GM19372 (cell line): ENCODE measurements around the gene ADCY9.
"Not testable (repeated sequence)": the region's sequence is repeated elsewhere in the genome, so short reads cannot be mapped to it uniquely, and the experiment has no call there.

Experiments
- ATAC-seq: cut with Tn5 transposase; IDR thresholded peaks from one replicate; pipeline ENCODE4 v1.9.1; 2021; ENCODE audit warnings: mild to moderate bottlenecking, low read depth, moderate library complexity; ENCODE audit not compliant: unreplicated experiment

ADCY9 gene

GRCh38 chr16:4042581-4042980, 73.7 kb downstream of the ADCY9 start:
- no peak for ATAC-seq

DNA sequence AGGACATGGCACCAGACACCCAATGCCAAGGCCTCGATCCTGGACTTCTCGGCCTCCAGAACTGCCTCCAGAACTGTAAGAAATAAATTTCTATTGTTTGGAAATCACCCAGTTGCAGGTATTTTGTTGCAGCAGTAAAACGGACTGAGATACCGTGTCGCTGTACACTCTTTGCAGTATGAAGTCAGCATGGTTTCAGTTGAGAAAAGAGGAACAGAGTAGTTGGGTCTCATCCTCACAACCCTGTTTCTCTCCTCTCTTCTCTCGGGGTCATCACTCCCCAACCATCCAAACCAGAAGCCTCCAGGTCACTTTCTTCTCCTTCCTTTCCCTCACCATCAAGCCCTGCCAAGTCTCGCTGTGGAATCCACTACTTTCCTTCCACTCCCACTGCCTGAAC, 77.8 kb downstream of the ADCY9 start:
- ATAC-seq = no peak

DNA sequence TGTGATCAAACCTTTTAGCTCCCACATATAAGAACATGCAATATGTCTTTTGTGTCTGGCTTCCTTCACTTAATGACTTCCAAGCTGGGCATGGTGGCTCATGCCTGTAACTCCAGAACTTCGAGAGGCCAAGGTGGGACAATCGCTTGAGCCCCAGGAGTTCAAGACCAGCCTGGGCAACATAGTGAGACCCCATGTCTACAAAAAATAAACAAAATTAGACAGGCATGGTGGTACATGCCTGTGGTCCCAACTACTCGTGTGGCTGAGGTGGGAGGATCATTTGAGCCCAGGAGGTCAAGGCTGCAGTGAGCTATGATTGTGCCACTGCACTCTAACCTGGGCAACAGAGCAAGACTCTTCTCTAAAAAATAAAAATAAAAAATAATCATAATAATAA, 79.3 kb downstream of the ADCY9 start:
- ATAC-seq = not testable (repeated sequence)

- no peak for ATAC-seq
Measured at GRCh38 chr16:4034963-4035362, 81.3 kb downstream of the ADCY9 start.

GRCh38 chr16:4033951-4034350, 82.3 kb downstream of the ADCY9 start:
- ATAC-seq = no peak

DNA sequence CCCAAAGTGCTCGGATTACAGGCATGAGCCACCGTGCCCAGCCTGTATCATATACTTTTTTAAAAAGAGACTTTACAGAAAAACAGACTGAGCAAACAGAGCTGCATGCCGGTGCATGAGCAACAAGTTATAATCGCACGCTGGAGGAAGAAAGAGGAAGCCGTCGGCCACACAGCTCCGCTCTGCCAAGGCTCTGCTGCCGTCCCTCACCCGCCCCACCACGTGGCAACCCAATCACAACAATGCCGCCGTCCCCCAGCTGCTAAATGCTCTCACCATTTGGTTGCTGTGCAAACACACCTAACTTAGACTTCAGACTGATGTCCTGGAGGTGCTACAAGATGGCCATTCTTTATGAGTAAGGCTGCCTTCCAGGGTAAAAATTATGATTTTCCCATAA, 83.5 kb downstream of the ADCY9 start:
- ATAC-seq = no peak

DNA sequence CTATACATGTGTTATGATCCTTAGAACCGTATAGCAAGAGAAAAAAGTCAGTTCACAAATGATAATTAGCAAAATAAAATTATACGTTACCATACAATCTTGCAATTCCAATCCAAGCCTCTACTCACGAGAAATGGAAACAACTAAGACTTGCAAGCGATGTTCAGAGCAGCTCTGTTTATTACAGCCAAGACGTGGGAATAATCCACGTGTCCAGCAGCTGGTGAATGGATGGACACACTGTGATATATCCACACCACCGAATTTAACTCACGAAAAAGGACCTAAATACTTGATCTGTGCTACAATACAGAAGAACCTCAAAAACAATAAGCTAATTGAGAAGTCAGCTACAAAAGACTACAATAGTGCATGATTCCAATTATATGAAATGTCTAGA, 88.1 kb downstream of the ADCY9 start:
- ATAC-seq = no peak

GRCh38 chr16:4026854-4027253, 89.4 kb downstream of the ADCY9 start:
- ATAC-seq = no peak

- ATAC-seq = no peak
Measured at GRCh38 chr16:4025428-4025827, 90.8 kb downstream of the ADCY9 start.

- no peak for ATAC-seq
Measured at GRCh38 chr16:4021916-4022315, 94.3 kb downstream of the ADCY9 start.

GRCh38 chr16:4021070-4021779, 95.0 kb downstream of the ADCY9 start:
- no peak for ATAC-seq

DNA sequence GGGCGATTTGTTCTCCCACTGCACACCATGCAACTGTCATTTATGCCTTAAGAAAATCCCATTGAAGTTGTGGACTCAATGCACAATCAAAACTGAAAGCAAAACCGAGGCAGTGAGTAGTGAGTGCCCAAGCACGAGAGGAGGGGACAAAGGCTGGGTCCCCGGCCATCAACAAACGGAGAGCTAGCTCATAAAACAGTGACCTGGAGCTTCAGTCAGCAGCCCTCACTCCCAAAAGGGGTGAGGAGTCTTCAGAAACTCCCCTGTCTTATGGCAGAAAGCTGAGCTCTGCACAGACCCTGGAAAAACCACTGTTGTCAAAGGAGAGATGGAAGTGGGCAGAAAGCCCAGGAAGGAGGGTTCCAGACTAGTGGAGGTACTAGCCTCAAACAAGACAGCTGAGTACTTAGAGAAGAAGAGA, 96.9 kb downstream of the ADCY9 start:
- ATAC-seq = no peak

- no peak for ATAC-seq
Measured at GRCh38 chr16:4018391-4018790, 97.9 kb downstream of the ADCY9 start.

DNA sequence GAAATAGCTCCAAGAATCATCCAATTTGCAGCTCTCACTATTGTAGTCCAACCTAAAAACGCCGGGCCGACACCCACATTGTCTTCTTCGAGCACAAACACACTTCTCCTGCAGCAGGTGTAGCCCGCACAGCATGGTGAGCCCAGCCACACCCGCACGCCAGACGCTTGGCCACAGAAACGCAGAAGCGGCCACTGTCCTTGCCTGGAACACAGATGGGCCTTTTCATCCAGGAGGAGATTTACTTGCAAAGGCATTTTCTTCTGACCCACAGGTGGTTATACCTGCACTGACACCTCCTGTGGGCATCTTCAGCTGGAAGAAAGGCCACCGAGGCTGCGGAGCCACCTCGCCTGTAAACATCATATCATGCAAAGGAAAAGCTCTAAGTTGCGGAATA, 98.4 kb downstream of the ADCY9 start:
- ATAC-seq = no peak

DNA sequence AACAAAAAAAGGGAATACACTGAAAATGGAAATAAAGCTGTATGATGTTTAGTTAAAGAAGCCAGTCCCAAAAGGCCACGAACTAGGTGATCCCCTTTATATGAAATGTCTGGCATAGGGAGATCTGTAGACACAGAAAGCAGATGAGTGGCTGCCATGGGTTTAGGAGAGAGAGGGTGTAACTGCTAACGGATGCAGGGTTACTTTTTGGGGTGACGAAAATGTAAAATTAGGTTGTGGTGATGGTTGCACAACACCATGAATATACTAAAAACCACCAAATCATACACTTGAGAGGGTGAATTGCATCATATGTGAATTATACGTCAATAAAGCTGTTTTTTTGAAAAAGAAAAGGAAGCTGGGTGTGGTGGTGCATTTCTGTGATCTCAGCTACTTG, 99.6 kb downstream of the ADCY9 start:
- no peak for ATAC-seq

GRCh38 chr16:4016005-4016352, 100.3 kb downstream of the ADCY9 start:
- no peak for ATAC-seq

DNA sequence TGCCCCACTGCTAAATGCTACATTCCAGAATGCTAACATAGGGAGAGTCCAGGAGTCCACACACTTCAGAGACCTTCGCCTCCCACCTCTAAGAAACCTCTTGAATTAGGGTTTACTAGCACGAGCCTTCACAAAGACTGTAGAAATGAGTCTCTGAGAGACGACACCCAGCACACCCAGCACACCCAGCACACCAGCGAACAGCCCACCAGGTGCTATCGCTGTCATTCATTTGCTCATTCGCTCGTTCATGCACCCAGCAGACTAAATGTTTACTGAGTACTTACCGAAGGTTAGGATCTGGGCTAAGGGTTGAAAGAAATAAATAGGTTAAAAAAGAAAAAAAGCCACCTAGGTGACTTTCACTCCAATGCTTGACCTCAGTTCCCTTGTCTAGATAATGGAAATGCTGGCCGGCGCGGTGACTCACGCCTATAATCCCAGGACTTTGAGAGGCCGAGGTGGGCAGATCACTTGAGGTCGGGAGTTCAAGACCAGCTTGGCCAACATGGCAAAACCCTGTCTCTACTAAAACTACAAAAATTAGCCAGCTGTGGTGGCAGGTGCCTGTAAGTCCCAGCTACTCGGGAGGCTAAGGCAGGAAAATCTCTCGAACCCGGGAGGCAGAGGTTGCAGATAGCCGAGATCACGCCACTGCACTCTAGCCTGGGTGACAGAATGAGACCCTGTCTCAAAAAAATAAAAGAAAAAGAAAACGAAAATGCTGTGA, 100.8 kb downstream of the ADCY9 start:
- no peak for ATAC-seq

GRCh38 chr16:4011940-4012629, 104.2 kb downstream of the ADCY9 start:
- ATAC-seq = no peak

DNA sequence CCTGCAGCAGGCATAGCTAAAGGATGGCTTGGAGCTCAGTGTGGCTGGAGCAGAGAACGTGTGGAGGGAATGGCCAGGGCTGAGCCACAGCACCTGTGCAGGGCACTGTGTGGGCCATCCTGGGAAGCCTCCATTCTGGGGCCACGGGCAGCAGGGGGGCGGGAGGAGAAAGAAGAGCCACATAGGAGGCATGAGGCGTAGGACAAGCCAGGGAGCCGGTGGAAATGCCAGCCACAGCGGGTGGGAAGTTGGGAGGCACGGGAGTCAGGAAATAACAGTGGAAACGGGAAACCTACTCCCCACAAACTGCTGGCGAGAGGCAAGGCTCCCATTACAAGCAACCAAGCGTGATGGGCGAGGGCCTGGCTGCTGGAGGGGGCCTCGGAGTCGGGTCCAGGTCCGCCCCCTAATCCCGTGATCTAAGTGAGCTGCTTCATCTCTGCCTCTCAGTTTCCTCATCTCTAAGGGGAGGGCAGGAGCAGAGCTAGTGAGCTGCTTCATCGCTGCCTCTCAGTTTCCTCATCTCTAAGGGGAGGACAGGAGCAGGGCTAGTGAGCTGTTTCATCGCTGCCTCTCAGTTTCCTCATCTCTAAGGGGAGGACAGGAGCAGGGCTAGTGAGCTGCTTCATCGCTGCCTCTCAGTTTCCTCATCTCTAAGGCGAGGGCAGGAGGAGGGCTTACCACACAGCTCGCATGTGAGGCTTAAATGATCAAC, 104.9 kb downstream of the ADCY9 start:
- no peak for ATAC-seq

DNA sequence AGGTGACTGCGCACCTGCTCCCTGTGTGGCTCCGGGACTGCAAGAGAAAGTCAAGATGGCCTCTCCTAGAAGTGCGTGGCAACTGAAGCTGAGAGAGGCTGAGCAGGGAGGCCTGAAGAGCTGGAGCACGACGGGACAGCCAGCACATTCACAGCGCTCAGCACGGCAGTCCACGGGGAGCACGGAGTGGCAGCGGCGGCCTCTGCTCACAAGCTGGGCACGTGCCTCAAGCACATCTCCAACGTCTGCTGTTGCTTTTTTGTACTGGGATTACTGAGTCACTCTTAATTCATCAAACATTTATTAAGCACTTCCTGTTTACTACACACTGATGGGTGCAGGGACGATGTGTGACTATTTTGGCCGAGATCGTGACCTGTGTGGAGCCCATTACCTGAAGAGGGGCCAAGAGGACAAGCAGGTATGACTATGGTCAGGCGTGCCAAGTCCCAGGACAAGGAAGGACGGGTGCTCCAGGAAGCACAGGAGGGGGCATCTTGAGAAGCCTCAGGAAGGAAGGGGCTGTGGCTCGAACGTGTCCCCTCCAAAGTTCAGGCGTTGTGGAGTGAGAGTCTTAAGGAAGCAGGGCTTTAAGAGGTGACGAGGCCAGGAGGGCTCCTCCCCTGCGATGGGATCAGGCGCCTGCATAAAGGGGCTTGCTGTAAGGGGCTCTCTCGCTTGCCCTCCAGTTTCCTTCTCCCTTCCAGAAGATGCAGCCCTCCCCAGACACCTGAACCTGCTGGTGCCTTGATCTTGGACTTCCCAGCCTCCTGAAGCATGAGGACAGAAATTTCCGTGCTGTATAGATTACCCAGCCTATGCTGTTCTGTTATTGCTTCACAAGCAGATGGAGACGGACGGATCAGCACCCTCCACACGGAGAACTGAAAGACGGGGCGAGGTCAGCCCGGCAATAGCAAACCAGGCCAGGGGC, 105.8 kb downstream of the ADCY9 start:
- ATAC-seq = no peak
